Hippocampal formation (tissue), 2 donors: ENCODE results near the gene ENTPD6.

Experiments used
- DNase-seq, 2 donors: peaks; one replicate each; lab custom pipeline; 2025; lab: John Stamatoyannopoulos, UW

The ENTPD6 gene

DNA sequence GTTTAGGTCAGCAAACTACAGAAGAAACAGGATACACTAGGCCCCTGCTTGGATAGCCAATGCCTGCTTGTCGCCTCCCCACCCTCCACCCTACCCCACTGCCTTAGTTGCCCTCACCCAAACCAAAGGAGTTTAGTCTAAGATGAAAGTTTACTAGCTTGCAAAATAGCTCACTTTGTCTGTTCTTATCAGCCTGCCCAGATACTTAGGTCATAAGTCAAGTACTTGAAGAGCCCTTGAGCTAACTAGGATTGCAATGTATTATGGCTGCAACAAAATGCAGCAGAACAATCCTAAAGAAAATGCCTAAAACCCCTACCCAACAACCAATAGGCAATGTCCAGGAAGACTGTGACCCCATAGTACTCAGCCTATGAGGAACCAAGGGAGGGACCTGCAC is 7.3 kb upstream of the ENTPD6 start:
- DNase-seq: no peak

DNA sequence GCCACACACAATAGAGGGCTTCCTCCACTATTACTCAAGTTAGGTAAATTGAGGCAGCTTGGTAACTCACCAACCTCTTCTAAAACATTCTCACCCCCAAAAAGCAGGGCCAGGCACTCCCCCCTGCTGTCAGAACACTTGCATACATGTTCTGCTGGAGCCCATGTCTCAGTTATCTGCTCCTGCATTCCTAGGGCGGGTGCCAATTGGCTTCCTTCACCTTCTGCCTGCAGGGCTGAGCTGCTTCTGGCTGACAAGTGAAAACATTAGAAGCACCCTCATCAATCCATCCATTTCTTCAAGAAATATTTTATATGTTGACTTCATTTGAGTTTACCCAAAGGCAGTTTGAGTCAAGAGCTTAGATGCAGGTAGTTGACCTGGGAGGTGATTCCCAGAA is 4.5 kb upstream of the ENTPD6 start:
- DNase-seq: no peak

DNA sequence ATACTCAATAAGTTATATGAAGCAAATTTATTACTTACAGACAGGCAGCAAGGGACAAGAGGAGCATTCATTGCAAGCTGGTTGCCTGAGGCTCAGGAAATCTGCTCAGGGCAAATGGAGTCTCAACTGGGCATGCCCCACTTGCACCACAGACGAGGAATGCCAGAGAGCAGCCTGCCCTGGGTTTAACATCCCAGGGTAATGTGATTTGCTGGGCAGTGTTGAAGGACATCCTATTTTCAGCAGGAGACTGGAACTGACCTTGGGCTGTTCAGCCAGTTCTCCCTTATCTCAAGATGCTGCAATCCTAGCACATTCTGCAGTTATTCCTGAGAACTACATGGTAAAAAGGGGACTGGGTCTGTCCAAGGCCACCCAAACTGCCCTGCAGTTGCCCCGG is 3.8 kb upstream of the ENTPD6 start:
- DNase-seq: no peak

GRCh38 chr20:25193843-25194242 is 1.7 kb upstream of the ENTPD6 start:
- DNase-seq: no peak

GRCh38 chr20:25194333-25194972 is 1.1 kb upstream of the ENTPD6 start:
- no peak for DNase-seq

DNA sequence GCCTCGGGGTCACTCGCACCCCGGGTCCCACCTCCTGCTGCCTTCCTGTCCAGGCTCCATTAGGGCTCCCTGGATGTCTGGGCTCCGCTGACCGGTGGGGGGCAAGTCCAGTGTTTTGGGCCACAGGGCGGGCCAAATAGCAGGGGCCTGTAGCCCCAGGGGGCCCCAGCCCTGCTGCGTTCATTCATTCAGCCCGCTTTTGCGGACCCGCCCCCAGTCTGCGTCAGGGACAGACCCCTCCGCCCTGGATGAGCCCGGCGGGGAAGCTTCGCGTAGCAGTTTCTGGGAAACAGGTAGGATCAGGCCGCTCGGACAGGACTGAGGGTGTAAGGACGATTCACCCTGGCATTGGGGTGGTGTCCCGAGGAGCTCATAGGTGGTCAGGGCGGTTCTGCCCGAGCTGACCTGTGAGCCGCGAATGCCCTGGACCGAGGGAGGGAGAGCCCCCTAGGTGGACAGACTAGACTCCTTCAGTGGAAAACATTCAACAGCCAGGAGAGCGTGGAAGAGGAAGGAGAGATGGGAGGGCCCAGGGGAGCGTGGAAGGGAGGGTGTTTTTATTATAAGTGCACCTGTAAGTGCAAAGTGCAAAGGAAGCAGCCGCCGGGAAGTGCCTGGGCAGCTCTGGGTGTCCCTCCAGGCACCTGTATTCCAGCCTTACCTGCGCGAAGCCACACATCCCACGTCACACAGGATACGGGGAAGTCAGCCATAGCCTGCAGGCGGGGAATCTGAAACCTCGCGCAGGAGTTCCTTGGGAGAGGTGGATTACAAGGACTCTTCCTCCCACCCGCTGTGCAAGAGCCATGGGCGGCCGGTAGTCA is 662 bp downstream of the ENTPD6 start:
- no peak for DNase-seq

DNA sequence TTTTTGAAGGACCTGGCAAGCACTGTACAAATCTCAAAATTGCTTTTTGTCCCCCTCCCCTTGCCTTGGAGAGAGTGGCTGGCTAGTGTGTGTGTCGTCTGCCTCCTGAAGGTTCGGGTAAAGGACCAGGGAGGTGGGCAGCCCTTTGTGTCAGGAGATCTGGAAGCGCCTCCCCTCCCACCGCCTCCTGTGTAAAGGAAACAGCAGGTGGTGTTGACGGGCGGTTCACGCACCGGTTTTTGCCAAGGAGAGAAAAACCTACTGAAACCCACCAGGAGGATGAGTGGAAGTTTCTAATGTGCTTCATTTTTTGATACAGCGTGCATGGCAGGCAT is 1.2 kb downstream of the ENTPD6 start:
- DNase-seq: no peak

DNA sequence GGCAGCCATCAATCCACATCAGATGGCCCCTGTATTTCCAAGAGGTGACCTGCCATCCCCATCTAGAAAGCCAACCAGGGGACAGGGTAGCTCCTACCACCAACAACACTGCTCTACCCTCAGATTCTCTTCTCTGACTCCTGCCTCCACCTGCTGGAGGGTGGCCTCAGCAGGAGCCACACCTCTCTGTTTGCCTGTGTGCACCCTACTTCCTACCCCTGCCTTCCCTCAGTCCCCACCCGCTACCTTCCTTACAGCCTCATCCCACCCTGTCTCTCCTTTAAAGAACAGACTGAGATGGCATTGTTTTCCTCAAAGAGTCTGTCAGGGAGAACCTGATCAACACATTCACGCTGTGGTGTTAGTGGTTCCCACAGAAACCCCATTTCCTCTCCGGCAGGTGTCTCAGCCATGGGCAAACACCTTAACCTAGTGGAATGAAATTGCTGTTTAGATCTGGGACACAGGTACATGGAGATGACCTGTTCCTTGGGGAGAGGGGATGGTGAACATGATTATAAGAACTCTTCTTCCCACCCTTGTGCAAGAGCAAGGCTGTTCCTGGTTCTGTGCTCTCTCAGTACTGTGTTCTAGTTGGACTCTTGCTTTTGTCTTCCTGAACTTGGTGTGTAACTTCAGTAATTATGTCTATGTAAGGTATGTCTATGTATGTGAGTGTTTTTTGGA is 1.8 kb downstream of the ENTPD6 start:
- DNase-seq: no peak

DNA sequence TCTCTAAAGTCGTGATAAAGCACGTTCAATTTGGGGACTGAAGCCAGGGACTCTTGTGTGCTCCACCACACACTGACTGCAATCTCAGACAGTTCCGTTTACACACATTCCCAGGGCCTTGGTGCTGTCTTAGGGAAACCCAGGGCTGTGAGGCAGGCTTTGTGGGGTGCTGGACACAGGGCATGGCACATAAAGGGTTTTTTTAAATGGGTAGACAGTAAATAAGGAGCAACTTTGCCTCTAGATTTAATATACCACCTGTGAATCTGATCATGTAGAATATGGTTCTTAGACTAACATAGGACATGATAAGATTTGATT is 2.3 kb downstream of the ENTPD6 start:
- DNase-seq: no peak

DNA sequence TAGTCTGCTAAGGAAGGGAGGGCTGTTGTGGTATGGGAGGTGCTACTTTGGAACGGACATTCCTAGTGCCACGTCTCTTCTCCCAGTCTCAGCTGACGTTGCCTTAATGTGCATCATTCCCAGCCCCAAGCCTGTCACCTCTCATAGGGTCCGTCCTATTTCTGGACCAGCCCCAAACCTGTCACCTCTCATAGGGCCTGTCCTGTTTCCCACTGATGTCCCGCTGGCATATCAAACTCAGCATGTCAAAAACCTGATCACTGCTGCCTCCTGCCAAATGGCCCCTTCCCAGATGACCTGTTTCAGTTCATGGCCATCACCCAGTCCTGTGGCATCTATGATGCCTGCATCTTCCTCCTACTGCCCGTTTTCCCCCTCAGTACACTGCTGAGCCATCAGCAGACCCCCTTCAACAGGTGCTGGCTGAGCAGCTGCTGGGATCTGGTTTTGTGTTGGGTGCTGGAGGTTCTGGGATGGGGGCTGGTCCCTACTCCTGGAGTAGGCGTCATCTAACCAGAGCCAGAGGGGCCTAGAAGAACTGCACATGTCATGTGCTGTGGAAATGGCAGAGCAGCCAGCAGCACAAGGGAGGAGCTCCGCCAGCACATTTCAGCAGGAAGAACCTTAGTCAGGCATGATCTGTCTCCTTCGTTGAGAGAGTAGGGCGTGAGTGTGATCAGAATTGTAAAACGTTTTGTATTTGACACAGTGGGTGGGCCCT is 3.3 kb downstream of the ENTPD6 start:
- no peak for DNase-seq

GRCh38 chr20:25199473-25200260 is 4.2 kb downstream of the ENTPD6 start:
- DNase-seq: no peak

DNA sequence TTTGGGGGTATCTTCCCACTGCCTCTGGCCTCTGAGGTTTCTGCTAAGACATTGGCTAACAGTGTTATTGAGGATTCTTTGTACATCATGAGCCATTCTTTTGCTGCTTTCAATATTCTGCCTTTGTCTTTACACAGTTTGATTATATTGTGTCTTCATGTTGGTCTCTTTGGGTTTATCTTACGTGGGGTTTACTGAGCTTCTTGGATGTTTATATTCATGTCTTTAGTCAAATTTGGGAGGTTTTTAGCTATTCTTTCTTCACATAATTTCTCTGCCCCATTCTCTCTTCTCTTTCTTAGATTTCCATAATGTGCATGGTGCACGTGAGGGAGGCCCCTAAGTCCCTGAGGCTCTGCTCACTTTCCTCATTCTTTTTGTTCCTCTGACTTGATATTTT is 7.6 kb downstream of the ENTPD6 start:
- no peak for DNase-seq

DNA sequence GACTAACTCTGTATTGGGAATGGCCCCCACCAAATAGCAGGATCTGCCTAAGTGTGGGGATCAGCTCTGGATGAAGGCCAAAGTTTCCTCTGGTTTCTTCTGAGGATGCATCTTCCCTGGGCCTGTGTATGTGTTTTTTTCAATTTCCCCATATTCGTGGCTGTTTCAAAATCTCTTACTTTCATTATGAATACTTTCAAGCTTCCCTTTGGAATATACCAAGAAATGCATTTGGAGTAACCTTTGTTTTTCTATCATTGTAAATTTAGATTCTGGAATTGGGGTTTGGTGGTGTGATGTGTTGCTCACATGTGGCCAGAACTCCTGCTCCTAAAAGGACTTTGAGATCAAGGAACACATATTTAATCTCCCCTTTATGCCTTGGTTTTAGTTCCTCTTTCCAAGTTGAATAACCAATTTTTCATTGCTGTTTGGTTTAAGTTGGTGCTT is 8.4 kb downstream of the ENTPD6 start:
- DNase-seq: no peak

DNA sequence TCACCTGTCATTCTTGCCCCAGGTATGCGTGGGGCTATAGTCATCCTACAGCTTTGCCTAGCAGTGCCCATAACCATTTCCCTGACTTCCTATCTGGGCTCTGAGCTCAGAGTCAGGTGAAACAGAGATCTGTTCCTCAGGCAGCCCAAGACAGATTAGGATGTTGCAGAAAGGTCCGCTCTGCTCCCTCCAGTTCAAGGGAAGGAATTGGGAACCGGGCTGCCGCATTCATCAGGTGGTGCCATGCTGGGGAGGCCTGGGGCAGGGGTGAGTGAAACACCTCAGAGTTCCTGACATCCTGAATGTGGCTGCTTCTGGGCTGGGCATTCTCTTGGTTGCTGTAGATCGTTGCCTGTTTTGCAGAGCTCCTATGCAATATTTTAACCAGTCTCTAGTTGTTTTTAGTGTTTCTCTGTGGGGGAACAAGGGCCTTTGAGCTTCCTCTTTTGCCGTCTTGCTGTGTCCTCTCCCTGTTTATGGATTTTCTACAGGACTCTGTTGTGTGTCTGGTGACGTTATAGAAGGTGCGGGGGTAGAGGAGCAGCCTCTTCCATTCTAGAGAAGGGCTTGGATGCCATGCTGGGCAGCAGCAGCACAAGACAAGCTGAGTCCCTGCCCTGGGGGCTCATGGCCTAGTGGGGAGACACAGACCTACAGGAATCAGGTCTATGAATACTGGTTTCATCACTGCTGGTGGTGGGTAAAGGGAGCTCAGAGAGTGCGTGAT is 9.2 kb downstream of the ENTPD6 start:
- no peak for DNase-seq

DNA sequence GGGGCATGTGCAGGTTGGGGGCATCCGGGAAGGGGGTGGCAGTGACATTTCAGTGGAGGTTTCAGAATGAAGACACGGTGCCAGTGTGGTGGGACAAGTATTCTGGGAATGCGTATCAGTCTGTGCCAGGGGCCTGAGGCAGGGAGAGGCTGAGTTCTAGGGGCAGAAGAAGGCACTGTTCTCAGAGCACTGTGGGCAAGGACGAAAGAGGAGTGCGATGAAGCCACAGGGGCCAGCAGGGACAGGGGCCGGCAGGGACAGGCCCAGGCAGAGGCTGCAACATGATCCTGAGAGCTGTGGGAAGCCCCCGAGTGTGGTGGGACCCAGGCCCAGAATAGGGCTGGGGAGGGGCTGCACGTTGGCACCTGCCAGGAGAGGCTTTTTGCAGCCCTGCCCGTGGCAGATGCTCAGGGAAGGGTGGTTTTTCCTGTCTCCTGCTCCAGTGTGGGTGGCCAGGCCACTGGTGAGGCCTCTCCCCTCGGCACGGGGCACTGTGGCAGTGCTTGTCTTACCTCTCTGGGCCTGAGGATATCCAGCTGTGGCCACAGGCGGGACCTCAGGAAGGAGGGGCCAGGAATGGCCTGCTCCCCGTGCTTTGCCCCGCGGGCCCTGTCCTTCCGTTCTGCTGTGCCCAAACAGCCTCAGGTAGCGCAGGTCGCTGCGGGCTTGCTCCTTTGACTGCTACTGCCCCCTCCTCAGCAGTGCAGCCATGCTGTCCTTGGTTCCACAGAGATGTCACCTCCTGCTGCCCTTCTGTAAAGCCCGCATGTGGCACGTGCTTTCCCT is 10.0 kb downstream of the ENTPD6 start:
- DNase-seq: no peak

DNA sequence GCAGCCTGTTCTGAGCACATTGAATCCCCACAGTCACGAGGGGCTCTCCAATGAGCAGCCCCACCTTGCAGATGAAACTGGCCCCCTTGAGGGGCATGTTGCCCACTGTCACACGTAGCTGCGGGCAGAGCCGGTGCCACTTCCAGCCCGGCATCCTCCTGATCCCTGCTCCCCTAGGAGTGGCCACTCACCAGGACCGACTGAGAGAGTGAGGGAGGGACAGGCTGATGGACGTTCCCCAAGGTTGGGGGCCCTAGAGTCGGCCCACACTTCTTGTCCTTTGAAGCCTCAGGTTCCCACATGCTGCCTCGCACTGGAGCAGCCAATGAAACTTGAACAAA is 10.5 kb downstream of the ENTPD6 start:
- no peak for DNase-seq

DNA sequence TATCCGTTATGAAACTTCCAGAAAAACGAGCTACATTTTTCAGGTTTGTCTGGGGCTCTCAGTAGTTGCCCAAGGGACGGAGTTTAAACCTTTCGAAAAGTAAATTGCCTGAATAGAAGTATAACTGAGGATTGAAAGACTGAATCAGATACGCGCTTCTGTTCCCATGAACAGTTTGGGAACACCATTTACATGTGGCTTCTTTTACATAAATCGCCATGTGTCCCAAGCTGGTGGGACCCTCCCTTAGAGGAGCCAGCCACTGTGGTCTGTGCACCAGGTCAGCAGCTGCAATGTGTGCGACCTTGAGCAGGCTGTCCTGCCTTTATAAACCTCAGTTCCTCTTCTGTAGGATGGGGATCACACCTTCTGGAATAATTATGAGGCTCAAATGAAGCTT is 11.0 kb downstream of the ENTPD6 start:
- no peak for DNase-seq

GRCh38 chr20:25207149-25207959 is 11.8 kb downstream of the ENTPD6 start:
- DNase-seq: no peak

- no peak for DNase-seq
Observed at GRCh38 chr20:25207960-25208534, 12.5 kb downstream of the ENTPD6 start.
